Myocyte (in vitro differentiated cells): ENCODE measurements around the gene TGM5. TPM values are rescaled to one million over a fixed set of nuclear protein-coding genes. Genes with fewer than 3 reads are reported as not detected.
"Not testable (repeated sequence)": the region's sequence is repeated elsewhere in the genome, so short reads cannot be mapped to it uniquely, and the experiment has no call there.

Experiments
- DNase-seq: peaks from one replicate; pipeline ENCODE4 v3.0.0-alpha.2; 2012; ENCODE audit warnings: low read depth
- polyA plus RNA-seq: library from polyadenylated mRNA; unstranded; fragments of >200 nt; gene quantifications from one replicate; pipeline ENCODE4 v1.2.1, GENCODE V29; 2012; ENCODE audit warnings: missing spikeins
- total RNA-seq: library from RNA; depleted of rRNA; stranded (reverse); fragments of >200 nt; gene quantifications from 2 replicates; pipeline ENCODE4 v1.2.3, GENCODE V29; 2014

Gene TGM5
- total RNA-seq, result 0.21 TPM in 1 of 2 replicates, not detected in the other
- polyA plus RNA-seq, result not detected

GRCh38 chr15:43266834-43267233 lies at the start of gene TGM5:
Gene TGM5 (minus strand): TSS chr15:43266928. CDS start chr15:43266849, 79 bp downstream.
- no peak for DNase-seq

GRCh38 chr15:43314171-43314570 lies 47.4 kb upstream of the TGM5 start:
- peak; percentile 17 for DNase-seq

- DNase-seq, result no peak
These were observed 45.6 kb upstream of the TGM5 start for GRCh38 chr15:43312378-43312777.

GRCh38 chr15:43302205-43302817 lies 35.6 kb upstream of the TGM5 start, which contains the start of gene TGM7:
Gene TGM7 (minus strand): TSS chr15:43302255.
- no peak for DNase-seq

GRCh38 chr15:43299884-43300283 lies 33.2 kb upstream of the TGM5 start:
- DNase-seq, result no peak

- DNase-seq, result no peak
These were observed 32.7 kb upstream of the TGM5 start for GRCh38 chr15:43299411-43299810.

- no peak for DNase-seq
These were observed 27.5 kb upstream of the TGM5 start for GRCh38 chr15:43294091-43294706.

GRCh38 chr15:43293432-43293831 lies 26.7 kb upstream of the TGM5 start:
- DNase-seq, result no peak

- DNase-seq, result no peak
These were observed 25.8 kb upstream of the TGM5 start for GRCh38 chr15:43292375-43293078.

- not testable (repeated sequence) for DNase-seq
These were observed 22.9 kb upstream of the TGM5 start for GRCh38 chr15:43289656-43290055.

GRCh38 chr15:43287254-43287653 lies 20.5 kb upstream of the TGM5 start:
- no peak for DNase-seq

- DNase-seq, result no peak
These were observed 19.3 kb upstream of the TGM5 start for GRCh38 chr15:43286074-43286473.

GRCh38 chr15:43285609-43286037 lies 18.9 kb upstream of the TGM5 start:
- DNase-seq, result peak; percentile 78

- no peak for DNase-seq
These were observed 16.8 kb upstream of the TGM5 start for GRCh38 chr15:43283526-43283925.

- DNase-seq, result no peak
These were observed 15.3 kb upstream of the TGM5 start for GRCh38 chr15:43281926-43282602.

- DNase-seq, result no peak
These were observed 14.3 kb upstream of the TGM5 start for GRCh38 chr15:43280996-43281395.

GRCh38 chr15:43279496-43279895 lies 12.8 kb upstream of the TGM5 start:
- no peak for DNase-seq

GRCh38 chr15:43278869-43279268 lies 12.1 kb upstream of the TGM5 start:
- no peak for DNase-seq

GRCh38 chr15:43277901-43278300 lies 11.2 kb upstream of the TGM5 start:
- no peak for DNase-seq

GRCh38 chr15:43277231-43277823 lies 10.6 kb upstream of the TGM5 start:
- DNase-seq, result no peak

- no peak for DNase-seq
These were observed 10.0 kb upstream of the TGM5 start for GRCh38 chr15:43276563-43277200.
